BJ (cell line): ENCODE measurements around the gene LYSMD1. TPM values are rescaled to one million over a fixed set of nuclear protein-coding genes. Genes with fewer than 3 reads are reported as not detected.
A peak's percentile ranks its signal among the peaks of the same experiment; 100 is the strongest.
"Not testable (repeated sequence)": the region's sequence is repeated elsewhere in the genome, so short reads cannot be mapped to it uniquely, and the experiment has no call there.

ENCODE experiments used
- CTCF ChIA-PET: fragments of 350-600 bp; formaldehyde crosslinking; extraction: SDS; loops from one replicate; lab custom pipeline; 2021; ENCODE audit warnings: antibody characterized with exemption, inconsistent platforms; lab: Yijun Ruan, JAX
- POLR2A ChIA-PET: fragments of 300-600 bp; sonication (Branson Sonifier 250); formaldehyde crosslinking; extraction: SDS; loops from one replicate; lab custom pipeline; 2021; ENCODE audit warnings: antibody characterized with exemption; lab: Charles Lee
- DNase-seq: peaks from one replicate; pipeline ENCODE4 v3.0.0-alpha.2; 2011; ENCODE audit warnings: low read depth
- H3K27me3 ChIP-seq: 2 replicates; pipeline ENCODE4 v1.6.0; 2011; ENCODE audit warnings: low read length; ENCODE audit not compliant: control insufficient read depth, insufficient read depth
- H3K36me3 ChIP-seq: 2 replicates; pipeline ENCODE4 v1.5.1; 2011; ENCODE audit warnings: low read length; ENCODE audit not compliant: control insufficient read depth, insufficient read depth
- H3K4me3 ChIP-seq: 2 replicates; pipeline ENCODE4 v1.5.1; 2011; ENCODE audit warnings: low read depth, mild to moderate bottlenecking, control low read depth, low read length
- CTCF ChIP-seq: IDR thresholded peaks from 2 replicates; pipeline ENCODE4 v1.5.1; 2011; ENCODE audit warnings: low read depth, mild to moderate bottlenecking, control low read depth, inconsistent platforms, low read length, moderate library complexity; ENCODE audit not compliant: insufficient read depth
- polyA plus RNA-seq: library from polyadenylated mRNA; depleted of rRNA; stranded (reverse); fragments of >200 nt; gene quantifications from 2 replicates; pipeline ENCODE4 v1.2.3, GENCODE V29; 2011

LYSMD1 gene
- polyA plus RNA-seq, 1 experiment: 8.5 TPM

- Histone ChIP-seq H3K27me3 (no peaks in the 10 kb centered on the region), H3K36me3 (no peaks in the 10 kb centered on the region), H3K4me3 (no peak overlapping the region)
- no peak for TF ChIP-seq CTCF
- ChIA-PET CTCF (interaction anchor here (0.6 to 1.5 kb wide), 2 partner anchors 58 to 589 kb away, joined by 3 to 7 read pairs; no protein-coding TSS in a partner anchor), POLR2A (no interaction called here)
- no peak for DNase-seq
These were observed 28.2 kb upstream of the LYSMD1 start for GRCh38 chr1:151193856-151194255.

DNA sequence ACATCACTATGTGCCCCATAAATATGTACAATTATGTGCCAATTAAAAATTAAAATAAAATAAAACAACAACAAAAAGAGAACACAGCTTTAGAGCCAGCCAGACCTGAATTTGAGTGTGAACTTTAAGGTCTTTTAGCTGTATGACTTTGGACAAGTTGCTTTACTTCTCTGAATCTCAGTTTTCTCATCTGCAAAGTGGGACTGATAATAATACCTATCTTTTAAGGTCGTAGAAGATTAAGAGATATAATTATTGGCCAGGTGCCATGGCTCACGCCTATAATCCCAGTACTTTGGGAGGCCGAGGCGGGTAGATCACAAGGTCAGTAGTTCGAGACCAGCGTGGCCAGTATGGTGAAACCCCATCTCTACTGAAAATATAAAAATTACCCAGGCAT lies 27.6 kb upstream of the LYSMD1 start:
- POLR2A ChIA-PET: no interaction called here
- no peak for TF ChIP-seq CTCF
- CTCF ChIA-PET: interaction anchor here (1.5 kb wide), 1 partner anchor 58 kb away, joined by 7 read pairs; no protein-coding TSS in a partner anchor
- Histone ChIP-seq H3K27me3 (no peaks in the 10 kb centered on the region), H3K36me3 (no peaks in the 10 kb centered on the region), H3K4me3 (no peak overlapping the region)
- DNase-seq: no peak

GRCh38 chr1:151192047-151192446 lies 26.3 kb upstream of the LYSMD1 start:
- TF ChIP-seq CTCF: no peak
- Histone ChIP-seq H3K36me3 (no peaks in the 10 kb centered on the region), H3K4me3 (no peak overlapping the region), H3K27me3 (no peaks in the 10 kb centered on the region)
- ChIA-PET CTCF (no interaction called here), POLR2A (no interaction called here)
- DNase-seq: no peak

- TF ChIP-seq CTCF: no peak
- Histone ChIP-seq H3K4me3 (peak within 1 kb of the TSS; percentile 81), H3K36me3 (peaks cover 2% of the 10 kb centered on the region; the same call in 1 of the 2 replicates), H3K27me3 (no peaks in the 10 kb centered on the region)
- CTCF ChIA-PET: interaction anchor here (0.6 to 2.1 kb wide), 4 partner anchors 10 to 149 kb away, joined by 3 to 8 read pairs (median 4); no protein-coding TSS in a partner anchor
- peak; percentile 57 for DNase-seq
- POLR2A ChIA-PET: interaction anchor here (0.6 to 1.0 kb wide), 4 partner anchors 10 to 133 kb away, joined by 3 to 8 read pairs (median 3); partner anchors contain the start of genes LYSMD1 and SCNM1
These were observed 24.1 kb upstream of the LYSMD1 start, which contains the start of gene VPS72 for GRCh38 chr1:151189637-151190445. Gene VPS72, minus strand, starts transcription at chr1:151190197. Its CDS starts 76 bp downstream, at chr1:151190121.

DNA sequence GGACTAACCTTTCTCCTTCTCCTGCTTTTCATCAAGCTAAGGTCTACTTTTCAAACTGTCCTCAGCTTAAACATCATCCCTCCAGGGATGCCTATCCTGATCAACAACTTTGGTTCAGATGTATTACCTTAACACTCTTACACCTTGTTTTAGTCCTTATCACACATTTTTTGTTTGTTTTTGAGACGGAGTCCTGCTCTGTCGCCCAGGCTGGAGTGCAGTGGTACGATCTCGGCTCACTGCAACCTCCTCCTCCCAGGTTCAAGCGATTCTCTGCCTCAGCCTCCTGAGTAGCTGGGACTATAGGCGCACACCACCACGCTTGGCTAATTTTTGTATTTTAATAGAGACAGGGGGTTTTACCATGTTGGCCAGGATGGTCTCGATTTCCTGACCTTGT lies 23.0 kb upstream of the LYSMD1 start:
- H3K4me3 ChIP-seq: peak overlapping the region; percentile 81
- not testable (repeated sequence) for DNase-seq, H3K27me3 ChIP-seq, H3K36me3 ChIP-seq
- ChIA-PET POLR2A (interaction anchor here (0.6 kb wide), 1 partner anchor 89 kb away, joined by 10 read pairs; no protein-coding TSS in a partner anchor), CTCF (interaction anchor here (2.1 kb wide), 1 partner anchor 63 kb away, joined by 8 read pairs; no protein-coding TSS in a partner anchor)
